Anterior cingulate cortex (tissue), 58 donors: ENCODE measurements around the gene ADCY5.

ENCODE experiments used
- DNase-seq, 58 donors: peaks; one replicate each; lab custom pipeline; 2025; lab: John Stamatoyannopoulos, UW

ADCY5 gene

DNA sequence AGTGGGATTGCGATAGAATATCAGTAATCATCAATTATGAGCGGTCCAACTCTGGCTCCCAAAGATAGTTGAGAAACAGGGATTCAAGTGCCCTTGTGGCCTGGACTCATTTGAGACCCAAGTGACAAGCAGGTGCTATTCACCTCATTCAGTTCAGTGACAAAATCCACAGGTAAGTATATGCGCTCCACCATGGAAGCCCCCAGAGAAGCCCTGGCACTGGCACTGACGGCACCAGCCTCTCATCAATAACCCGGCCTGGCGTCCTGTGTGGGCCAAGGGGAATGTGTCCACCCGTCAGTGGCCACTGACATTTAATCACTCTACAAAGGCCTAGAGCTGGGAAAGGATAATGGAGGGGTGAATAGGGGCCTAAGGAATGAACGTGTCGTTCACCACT is 117.2 kb downstream of the ADCY5 start:
- DNase-seq: no peak

DNA sequence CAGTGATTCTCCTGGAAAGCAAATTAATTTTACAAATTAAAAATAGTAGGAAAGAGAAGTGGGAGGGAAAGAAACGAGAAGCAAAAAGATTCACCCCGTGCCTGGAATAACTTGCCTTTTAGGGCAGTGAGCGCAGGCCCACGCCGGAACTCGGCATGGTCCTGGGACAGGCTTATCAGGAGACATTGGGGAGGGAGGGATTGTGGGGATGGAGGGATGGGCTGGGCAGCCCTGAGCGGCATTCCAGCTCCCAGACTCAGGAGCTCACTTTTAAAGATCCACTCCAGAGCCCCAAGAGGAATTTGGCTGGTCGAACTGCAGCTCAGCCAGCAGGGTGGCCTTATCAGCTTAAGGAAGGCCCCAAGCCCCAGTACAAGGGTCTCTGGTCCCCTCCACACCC is 117.9 kb downstream of the ADCY5 start:
- DNase-seq: no peak

DNA sequence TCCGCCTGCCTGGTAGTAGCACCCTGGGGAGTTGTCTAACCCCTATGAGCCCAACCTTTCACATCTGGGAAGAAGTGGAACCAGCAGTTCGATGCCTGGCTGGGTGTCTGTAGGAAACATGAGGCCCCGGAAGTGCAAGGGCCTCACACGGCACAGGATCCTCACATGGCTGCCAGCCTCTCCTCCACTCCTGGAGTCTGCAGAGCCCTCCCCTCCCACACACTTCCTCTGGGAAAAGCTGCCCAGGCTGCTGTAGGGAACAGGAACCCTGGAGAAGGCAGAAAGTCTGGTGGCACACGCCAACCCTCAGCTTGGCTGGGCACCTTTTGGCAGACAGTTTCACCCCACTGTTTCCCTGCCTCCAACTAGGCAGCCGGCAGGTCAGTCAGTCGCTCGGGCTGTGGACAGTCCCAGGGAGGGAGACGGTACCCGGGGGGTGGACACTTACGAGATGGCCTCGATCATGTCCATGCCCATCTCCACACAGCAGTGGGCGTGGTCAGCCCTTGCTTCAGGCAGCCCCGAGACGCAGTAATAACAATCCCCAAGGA is 118.4 kb downstream of the ADCY5 start:
- peak in 6 of 58 donors; percentile 6 to 19 (median 12) for DNase-seq

DNA sequence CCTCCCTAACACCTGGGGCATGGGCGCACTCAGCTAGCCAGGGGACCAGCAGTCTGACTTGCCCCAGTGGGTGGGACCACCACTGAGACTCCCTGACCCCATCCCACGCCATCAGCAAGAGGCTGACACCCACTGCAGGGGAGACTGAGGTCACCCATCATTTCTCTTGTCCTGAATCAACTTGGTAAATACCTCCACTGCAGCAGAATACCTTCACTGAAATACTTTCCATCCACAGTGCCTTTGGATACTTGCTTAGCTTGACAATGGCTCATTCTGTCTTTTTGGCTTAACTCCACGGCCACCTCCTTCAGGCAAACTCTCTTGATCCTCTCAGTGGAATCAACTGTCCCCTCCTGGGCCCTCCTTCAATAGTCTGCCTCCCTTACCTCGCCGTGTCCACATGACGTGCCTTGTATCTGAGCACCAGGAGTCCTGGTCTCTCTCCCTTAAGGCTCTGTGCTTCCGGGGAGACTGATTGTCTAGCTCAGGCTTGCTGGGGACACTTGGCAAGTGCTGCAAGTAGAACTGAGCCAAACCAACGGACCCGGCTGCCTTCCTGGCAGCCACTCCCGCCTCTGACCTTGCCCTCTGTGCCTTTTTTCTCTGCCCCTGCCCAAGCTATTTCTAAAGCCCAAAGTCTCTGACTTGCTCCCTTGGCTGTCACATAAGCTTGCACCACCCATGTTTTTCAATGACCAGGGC is 119.1 kb downstream of the ADCY5 start:
- peak in 9 of 58 donors; percentile 9 to 58 (median 15) for DNase-seq

DNA sequence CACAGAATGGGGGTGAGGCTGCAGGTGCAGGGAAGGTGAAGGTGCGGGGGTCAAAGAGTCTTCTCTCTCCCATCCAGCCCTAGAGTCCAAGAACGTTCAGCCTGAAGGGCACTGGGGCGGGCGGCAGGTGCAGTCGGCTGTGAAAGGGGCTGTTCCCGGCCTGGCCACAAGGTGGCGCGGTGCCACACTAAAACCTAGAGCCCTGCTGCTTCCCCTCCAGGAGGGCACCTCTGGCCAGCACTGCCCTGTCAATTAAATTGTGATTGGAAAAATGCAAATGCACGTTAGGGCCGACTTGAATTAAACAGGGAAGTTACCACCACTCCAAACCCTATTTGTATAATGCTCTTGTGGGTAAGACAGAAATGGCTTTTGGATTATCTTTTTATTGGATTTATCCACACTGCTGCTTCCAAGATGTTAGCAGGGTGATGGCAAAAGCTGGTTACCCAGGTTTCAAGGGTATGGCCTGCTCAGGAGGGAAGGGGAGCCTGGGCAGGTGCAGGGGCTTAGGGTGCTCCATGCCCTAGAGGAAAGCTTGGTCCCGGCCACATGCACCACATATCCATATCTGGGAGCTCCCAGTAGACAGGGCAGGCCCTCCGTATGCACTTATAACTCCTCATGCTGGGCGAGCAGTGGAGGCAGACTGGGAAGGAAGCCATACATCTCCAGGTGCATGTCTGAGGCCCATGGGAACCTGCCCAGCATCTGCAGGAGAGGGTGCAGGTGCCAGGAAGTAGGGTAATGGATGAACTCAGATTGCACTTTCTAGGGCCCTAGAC is 119.8 kb downstream of the ADCY5 start:
- peak in 54 of 58 donors; percentile 5 to 88 (median 59) for DNase-seq

DNA sequence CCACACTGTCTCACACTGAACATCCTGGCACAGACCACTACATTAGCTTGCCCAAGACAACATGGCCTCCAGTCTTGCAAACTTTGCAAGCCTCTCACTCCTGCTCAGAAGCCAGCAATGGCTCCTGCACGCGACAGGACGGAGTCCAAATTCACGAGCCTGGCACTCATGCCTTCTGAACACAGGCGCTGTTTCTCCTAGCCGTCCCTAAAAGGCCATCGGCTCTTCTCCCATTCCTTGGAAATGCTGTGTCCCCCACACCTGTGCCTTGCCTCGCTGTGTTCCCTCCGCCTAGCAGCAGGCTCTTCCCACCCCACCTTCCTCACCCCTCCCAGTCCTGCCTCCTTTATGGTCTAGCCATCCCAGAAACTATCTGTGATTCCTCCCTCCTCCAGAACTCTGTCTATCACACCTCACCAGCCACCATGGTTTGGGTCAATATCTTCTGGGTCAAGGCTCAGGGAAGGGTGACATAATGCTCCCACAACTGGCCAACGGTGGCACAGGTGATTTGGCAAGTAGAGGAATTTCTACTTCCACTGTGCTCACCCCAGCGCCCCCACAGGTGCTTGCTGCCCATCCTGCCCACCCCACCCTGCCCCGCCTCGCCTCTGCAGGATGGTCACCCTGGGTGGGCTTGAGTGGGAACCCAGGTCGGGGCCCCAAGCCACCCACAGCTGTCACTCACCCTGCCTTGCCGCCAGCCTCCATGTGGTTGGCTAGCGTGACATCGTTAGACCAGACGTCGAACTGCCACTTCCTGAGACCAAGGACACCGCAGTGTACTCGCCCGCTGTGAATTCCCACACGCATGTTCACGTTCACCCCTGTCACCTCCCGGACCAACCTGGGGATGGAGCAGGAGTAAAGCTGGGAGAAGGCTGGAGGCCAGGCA is 120.7 kb downstream of the ADCY5 start:
- DNase-seq: no peak

DNA sequence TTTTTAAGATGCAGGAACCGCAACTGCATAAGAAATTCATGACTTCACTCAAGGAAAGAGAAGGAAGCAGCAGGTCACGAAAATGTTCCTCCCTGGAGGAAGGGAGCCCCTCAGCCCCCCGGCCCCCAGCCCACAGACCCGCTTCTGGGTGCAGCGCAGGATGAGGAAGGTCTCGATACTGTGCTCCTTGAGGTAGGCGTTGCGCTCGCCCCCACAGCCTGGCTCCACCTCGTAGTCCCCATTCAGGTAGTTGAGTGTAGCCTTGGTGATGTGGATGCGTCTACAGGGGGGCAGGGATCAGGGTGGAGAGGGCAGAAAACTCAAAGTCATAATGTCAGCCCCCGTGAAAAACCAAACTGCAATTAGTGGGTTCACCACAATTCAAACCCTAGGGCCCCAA is 121.4 kb downstream of the ADCY5 start:
- no peak for DNase-seq

DNA sequence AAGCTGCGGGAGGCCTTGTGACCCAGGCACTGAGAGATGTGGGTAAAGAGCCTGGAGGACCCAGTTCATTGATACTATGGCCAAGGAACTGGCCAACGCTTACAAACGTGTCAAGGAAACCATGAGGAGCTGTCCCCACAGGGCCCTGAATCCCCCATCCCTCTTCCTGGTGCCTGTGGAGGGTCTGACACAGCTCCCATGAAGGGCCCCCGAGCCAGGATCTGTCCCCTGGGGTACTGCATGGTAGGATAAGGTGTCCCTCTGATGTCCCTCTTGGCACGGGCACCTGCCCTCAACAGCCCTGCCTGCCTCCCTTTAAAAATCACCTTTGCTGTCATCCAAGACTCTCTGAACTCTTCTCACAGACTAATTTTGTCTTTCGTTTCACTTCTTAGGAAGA is 122.4 kb downstream of the ADCY5 start:
- no peak for DNase-seq

DNA sequence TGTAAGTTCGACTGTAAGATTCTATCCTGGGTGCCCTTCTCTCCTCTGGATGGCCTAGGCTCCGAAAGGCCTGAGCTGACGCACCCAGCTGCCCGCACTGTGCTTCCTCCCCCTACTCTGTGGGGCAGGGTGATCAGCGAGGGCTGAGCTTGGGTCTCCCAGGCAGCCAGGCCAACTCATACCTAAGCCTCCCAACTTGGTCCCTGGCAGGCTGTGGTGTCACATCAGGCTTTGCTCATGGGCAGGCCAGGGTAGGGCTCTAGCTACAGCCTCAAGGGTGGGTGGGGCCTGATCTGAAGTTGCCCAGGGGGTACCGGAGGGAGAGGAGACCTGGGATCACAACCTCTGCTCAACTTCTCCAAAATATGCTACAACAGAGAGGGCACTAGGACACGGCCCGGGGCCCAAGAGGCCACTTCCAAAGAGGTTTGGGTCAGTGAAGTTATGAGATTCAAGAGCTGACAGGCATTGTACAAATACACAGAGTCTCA is 123.1 kb downstream of the ADCY5 start:
- DNase-seq: no peak

DNA sequence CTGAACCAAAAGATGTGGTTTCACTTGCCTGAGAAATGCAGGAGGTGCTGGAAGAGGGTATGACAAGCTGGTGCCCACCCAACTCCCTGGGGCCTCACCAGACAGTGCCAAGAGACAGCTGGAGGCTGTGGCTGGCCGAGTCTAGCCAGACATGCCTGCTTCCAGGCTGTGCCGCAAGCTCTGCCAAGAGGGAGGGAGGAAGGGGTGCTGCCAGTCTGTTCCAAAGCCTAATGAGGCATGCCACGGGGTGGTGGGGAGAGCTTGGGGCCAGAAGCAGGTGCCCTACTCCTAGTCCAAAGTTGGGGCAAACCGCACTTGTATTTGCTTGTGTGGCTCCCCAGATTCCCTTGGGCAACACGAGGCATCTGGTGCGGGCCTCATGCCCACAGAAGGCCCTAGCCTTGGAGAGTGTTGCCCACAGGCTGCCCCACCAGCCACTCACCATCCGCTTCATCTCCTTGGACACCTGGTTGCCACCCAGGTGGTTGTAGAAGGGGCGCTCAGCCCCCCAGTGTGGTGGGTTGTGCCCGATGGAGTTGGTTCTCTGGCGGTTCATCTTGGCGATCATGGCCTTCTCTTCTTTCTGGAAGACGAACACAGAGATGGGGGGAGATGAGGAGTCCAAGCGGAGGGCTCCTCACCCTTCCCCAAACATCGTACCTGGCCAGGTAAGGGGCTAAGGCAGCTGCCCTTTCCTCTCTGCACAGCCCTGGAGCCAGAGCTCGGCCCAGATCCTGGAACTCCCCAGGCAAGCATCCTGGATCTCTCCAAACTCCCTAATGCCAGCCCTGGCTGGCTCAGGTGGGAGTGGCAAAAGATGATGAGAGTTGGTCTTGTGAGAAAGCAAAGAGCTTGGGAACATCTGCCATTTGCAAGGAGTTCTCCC is 123.8 kb downstream of the ADCY5 start:
- DNase-seq: peak in 4 of 58 donors; percentile 5 to 33 (median 26)

DNA sequence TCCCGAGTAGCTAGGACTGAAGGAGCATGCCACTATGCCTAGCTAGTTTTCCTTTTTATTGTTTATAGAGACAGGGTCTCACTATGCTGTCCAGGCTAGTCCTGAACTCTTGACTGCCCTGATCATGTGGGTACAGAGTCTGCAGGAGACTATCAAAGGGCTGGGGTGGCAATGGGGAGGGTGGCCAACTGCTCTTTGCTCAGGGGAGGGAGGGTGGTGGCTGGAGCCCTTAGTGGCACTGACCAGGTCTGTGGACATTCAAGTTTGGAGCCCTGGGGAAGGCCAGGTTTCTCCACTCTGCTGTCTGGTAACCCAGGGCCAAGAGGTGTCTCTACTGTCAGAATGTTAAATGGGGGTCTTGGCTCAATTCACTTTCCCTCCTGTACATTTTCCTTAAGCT is 125.1 kb downstream of the ADCY5 start:
- no peak for DNase-seq

DNA sequence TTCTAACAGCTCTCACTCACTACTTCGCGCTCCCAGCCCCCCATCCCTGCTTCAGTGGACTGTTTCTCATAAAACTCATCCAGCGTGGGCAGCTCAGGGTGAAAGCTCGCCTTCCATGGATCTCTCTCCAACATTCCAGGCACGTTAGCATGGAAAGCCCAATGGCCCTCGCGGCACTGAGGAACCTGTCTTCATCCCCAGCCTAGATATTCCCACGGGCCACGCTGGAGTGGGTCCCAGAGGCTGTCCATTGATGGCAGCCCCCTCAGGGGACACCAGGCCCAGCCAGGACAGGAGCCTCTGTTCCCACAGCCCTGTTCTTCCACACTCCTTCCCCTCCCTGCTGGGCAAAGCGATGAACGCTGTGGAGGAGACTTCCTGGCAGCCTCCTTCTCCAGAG is 126.0 kb downstream of the ADCY5 start:
- no peak for DNase-seq

DNA sequence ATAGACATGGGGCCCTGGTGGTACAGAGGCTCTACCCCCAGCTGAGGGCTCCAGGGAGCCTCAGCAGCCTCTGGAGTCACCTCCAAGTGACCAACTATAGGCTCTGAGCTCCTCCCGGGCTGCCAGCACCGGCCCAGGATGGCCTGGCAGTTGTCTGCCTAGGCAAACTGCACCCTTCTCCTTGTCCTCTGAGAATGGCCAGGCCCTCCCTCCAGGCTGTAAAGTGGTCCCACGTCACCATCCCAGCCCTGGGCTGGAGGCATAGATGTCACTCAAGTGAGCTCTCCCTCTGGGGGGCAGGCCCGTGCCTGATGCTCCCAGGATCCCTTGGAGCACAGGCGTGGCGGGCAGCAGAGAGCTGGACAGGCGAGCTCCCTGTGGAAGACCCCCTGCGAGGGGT is 127.1 kb downstream of the ADCY5 start:
- DNase-seq: no peak

DNA sequence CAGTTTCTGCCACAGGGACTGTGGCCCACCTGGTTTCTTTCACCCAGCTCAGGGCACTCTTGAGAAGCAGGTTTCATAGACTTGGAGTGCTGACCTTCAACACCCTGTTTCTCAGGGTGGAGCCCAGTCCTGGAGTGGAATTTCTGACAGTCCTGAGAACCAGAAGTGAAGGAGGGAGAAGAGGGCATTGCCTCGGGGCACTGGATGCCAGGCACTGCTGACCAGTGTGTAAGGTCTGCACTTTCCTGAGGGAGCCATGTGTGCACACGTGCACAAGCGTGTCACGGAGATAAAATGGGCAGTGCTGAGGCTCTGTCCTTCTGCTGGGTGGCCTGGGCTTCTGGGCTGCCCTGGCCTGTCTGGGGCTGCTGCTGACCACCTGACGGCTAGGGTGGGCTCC is 128.7 kb downstream of the ADCY5 start:
- DNase-seq: no peak

DNA sequence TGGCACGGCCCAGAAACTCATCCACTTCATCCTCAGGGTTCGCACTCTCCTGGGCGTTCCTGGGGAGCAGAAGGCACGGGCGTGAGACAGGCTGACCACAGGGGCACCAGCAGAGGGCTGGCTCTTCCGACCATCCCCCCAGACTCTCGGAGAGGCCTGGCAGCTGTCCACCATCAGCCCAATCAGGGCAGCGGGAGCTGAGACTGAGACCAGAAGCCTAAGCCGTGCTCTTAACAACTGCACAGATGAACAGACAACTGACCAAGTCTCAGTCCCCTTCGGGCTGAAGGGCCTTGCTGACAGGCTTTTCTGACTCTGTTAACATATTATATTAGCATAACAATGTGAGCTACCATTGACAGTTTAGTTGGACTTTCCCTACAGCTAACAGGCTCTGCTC is 129.1 kb downstream of the ADCY5 start:
- DNase-seq: no peak

DNA sequence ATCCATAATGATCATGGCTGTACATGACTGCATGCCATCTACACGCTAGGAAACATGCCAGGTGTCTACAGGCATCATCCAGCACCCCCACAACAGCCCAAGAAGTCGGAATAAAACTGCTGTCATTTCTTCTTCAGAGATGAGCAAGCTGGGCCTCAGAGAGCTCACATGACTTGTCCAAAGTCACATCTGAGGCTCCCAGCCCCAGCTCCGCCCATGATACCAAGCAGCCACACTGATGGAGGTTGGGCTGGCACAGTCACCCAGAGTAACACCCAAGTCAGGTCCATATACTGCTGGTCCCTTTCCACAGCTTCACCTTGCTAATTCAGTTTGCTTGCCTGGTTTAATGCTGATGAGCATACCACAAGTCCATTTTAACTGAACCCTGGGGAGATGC is 130.5 kb downstream of the ADCY5 start:
- no peak for DNase-seq

DNA sequence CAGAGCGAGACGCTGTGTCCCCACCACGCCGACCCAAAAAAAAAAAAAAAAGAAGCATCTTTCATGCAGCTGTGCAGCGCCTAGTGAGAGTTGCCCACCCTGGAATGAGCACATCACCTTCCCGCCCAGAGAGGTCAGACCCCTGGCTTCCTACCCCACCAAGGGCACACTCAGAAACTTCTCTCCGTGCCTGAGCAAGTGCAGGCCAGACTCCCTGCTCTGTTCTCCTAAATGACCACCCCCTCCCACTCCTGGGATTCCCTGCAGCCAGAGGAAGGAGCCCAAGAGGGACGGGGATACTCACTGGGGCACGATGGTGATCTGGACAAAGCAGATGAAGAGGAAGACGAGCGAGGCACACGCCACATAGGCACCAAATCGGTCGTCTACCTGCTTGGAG is 131.2 kb downstream of the ADCY5 start:
- DNase-seq: no peak

DNA sequence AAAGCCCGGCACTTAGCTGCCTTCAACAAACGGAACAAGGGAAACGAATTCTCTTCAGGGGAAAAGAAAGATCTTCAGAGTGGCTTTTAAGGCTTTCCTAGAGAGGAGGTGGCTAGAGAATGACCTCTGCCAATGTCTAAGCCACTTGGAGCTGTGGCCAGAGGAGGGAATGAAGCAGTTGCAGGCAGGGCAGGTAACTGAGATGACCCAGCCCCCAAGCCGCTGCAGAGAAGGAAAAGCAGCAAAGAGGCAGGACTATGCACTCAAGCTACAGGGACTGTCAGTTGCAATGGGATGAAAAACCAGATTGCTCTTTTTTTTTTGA is 133.7 kb downstream of the ADCY5 start:
- DNase-seq: no peak

DNA sequence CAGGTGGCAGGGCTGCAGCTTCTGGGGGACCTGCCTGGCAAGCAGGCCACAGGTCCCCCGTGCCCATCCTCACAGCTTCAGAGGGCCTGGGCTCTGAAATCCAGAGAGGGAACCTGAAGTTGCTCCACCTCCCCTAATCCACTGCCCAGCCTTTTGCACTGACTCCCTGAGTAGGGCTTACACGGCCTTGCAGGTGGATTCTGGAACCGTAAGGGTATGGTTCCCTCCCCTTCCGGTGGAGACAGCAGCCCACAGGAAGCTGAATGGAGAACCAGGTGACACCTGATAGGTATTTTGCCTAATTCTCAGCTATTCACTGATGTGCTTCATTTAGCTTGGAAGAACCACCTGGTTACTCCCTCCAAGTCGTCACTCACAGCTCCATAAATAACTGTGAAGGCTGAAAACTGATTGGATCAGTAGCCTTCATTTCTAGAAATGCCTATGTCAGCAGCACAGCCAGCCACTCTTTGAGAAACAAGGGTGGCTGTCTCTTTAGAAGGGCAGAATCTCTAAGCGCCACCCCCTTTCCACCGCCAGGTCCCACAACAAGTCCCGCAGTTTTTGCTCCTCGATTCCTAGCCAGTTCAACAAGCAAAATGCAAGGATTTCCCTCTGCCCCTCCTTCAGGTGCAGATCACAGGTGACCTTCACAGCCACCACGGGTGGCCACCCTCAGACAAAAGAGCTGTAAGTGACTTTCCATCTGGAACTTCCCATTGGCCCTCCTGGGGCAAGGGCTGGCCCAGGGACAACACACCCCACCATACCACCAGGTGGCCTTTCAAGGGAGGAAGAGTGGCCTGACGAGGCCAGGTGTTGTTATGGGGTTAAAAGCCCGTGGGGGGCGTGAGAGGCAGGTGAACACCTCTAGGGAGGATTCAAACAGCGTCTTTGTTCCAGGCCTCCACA is 134.3 kb downstream of the ADCY5 start:
- DNase-seq: no peak
